ENCODE data around the gene CKB. TPM values are rescaled to one million over a fixed set of nuclear protein-coding genes. Genes with fewer than 3 reads are reported as not detected.

Gene CKB
- total RNA-seq, 2 donors from 2014 or later = 354 to 709 TPM

DNA sequence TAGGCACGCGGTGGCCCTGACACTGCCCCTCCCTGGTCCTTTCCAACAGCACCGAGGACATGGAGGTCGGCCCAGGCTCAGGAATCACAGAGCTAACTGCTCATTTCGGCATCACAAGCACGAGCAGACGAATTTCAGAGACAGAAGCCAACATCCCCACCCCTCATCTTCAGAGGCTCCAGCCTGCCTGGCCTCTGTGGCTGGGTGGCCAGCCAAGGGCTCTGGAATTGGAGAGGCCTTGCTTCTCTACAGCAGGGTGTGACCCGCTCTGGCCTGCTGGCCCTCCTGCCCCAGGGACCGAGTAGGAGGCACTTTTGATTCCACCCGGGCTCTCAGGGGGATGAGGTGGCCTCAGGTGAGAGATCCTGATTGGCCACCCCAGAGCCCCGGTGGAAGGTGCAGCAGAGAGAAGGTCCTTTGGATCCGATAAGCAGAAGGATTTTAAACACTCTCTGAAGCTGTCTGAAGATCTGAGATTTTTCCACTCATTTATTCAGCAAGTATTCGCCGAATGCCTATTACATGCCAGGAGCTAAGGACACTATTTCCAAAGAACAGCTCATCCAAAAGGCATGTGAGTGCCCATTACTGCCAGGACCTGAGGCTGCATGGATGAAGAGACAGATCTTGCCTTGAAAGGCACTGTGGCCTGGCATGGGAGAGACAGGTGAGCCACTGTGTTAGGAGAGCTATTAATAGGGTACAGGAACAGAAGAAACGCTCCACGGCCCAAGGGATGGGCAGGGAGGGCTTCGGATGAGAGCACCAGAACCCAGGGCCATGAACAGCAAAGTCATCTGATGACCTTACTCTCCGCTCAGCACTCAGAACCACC, 29.6 kb upstream of the CKB start:
- peak; percentile 88 for DNase-seq (ENCODE audit: low spot score)
- intact Hi-C loops (cut with DNase I) = loop anchor here in 1 of 2 donors (5.0 kb wide), 1 partner anchor 35 kb away; no protein-coding TSS in a partner anchor

DNA sequence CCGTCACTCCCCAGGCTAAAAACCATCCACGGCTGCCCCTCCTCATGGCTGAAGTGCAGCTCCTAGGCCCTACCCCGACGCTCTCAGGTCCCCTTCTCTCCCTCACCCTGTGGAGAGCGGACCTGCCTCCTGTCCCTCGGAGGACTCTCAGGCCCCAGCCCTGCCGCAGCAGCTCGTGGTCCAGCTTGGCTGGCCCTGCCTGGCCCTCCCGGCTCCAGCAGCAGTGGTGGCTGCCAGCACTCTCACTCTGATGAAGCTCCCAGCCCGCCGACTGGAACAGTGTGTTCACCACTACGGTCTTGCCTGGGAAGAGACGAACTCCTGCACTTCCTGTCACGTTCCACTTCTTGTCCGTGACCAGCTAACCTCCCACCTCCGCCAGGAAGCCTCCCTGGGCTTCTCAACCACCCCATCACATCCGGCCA, 28.7 kb upstream of the CKB start:
- intact Hi-C loops (cut with DNase I) = loop anchor here in 1 of 2 donors (5.0 kb wide), 1 partner anchor 34 kb away; no protein-coding TSS in a partner anchor
- DNase-seq (ENCODE audit: low spot score) = peak; percentile 93

DNA sequence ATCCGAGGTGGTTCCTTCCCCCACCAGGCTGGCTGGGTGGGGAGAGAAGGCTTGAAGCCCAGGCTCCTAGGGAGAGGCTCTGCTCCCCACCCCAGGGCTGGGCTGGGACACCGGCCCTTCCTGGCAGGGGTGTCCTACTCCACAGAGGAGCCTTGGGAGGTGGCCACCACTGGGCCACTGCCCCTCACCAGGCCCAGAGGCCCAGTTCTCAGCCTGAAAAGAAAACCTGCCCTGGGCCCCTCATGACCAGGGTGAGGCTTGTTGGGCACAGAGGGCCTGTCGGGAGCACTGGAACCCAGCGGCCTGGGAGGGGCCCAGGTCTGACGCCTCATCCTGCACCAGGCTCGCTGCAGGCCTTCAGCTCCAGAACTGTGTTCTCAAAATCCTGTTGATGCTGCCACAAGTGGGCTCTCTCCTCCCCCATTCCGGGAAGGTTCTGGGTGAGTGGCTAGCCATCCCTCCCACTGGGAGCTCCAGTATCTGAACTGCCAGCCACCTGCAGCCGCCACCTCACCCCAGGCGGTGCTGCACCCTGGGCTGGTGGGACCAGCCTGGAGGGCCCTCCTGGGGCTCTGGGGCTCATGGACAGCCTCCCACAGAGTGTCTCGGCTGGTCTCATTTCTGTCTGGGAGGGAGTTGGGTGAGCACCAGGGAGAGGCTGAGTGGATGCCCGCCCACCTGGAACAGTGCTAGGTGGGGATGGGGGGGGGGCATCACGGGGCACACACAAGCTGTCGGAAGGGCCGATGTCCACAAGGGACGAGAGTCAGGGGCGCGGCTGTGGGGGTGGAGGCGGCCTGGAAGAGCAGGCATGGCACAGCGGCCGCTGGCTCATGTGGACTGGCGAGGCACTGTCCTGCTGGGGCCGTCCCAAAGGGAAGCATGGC, 28.1 kb upstream of the CKB start:
- intact Hi-C loops (cut with DNase I) = loop anchor here in 1 of 2 donors (5.0 kb wide), 1 partner anchor 33 kb away; no protein-coding TSS in a partner anchor
- DNase-seq (ENCODE audit: low spot score) = peak; percentile 85

- peak; percentile 81 for DNase-seq (ENCODE audit: low spot score)
- intact Hi-C loops (cut with DNase I) = loop anchor here (5.0 kb wide), 2 partner anchors 32 to 47 kb away; no protein-coding TSS in a partner anchor
Measured at GRCh38 chr14:103549361-103550311, 27.0 kb upstream of the CKB start.

- peak; percentile 78 for DNase-seq (ENCODE audit: low spot score)
- intact Hi-C loops (cut with DNase I) = loop anchor here in 1 of 2 donors (5.0 kb wide), 1 partner anchor 46 kb away; no protein-coding TSS in a partner anchor
Measured at GRCh38 chr14:103548463-103549351, 26.1 kb upstream of the CKB start.

DNA sequence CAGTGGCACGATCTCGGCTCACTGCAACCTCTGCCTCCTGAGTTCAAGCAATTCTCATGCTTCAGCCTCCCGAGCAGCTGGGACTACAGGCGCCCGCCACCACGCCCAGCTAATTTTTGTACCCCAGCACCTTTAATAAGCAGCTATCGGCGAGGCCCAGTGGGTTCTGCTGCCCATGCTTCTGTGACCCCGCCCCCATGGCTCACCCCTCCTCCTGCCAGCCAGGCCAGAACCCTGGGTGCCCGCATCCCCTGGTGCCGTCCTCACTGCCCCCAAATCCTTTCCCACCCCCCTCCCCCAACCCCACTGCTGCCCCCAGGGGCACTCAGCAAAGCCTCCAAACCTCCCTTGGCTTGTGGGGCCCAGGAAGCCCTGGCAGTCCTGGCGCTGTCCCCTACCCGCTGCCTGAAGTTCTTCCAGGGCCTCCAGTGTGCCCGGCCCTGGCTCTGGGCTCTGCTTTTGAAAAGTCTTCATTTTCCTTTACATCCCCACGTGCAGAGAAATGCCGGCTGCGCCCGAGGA, 25.4 kb upstream of the CKB start:
- DNase-seq (ENCODE audit: low spot score) = peak; percentile 72

GRCh38 chr14:103547455-103547940, 24.9 kb upstream of the CKB start:
- intact Hi-C loops (cut with DNase I) = loop anchor here in 1 of 2 donors (2.0 to 5.0 kb wide), 2 partner anchors 29 to 45 kb away; no protein-coding TSS in a partner anchor
- peak; percentile 55 for DNase-seq (ENCODE audit: low spot score)

More for the DNA sequence above, 25.4 kb upstream of the CKB start:
- intact Hi-C loops (cut with DNase I) = loop anchor here in 1 of 2 donors (2.0 to 5.0 kb wide), 2 partner anchors 29 to 46 kb away; no protein-coding TSS in a partner anchor

DNA sequence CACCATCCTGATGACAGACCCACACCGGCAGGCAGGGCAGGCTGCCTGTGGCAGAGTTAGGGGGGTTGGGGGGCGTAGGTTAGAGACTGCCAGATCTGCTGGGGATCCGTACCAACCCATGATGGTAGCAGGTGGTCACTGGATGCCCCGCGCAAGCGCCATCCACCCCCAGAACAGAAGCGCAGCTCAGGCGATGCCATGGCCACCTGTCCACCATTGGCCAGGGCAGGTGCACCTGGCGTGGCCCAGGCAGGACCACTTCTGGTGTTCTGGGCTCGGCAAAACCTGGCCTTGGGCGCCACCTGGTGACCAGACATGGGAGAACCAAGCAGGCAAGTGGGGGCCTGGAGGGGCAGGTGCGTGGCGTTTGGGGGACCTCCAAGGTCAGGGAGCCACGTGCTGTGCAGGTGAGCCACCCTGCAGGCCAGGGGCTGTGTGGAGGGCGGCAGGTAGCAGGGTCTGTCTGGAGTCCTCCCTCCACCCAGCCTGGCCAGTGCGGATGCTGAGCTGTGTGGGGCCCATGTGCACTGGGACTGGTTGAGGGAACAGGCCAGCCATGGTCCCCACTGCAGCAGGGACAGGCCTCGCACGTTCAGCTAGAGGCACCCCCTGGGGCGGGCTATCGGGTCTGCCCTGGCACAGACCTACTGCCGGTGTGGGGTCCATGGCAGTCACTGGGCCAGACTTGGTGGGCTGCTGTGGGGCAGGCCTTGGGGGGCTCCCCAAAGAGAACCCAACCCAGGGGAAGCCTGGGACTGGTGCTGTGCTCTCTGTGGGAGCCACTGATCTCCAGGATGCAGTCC, 24.2 kb upstream of the CKB start:
- intact Hi-C loops (cut with DNase I) = loop anchor here in 1 of 2 donors (2.0 to 5.0 kb wide), 2 partner anchors 28 to 45 kb away; no protein-coding TSS in a partner anchor
- DNase-seq (ENCODE audit: low spot score) = peak; percentile 91

DNA sequence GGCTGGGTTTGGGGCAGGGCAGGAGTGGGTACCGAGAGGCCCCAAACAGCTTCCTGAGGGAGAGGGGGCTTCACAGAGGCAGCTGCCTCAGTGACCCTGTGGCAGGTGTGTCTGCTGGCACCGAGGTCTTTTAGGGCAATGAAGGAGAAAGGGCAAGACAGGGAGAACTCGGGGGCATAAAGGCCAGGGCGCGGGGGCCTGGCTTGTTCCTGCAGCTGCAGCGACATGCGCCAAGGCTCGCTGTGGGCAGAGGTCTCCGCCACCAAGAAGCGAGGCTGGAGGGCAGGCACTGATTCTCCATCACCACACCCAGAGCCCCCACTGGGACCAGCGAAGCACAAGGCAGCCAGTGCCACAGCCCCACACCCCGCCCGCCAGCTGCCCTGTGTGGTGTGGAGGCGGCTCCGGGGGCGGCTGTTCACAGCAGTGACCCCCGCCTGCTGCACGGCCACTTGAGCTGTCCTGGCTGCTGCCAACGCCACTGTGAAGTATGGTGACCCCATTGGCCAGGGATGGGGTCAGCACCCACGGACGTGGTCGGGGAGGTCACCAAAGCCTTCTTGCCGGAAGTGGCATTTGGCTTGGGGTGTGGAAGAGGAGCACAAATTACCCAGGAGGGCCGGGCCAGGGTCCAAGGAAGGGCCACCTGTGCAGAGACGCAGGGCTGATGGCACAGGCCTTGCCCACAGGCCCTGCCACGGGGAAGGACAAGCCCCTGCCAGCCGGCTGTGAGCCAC, 23.5 kb upstream of the CKB start:
- peak; percentile 80 for DNase-seq (ENCODE audit: low spot score)

DNA sequence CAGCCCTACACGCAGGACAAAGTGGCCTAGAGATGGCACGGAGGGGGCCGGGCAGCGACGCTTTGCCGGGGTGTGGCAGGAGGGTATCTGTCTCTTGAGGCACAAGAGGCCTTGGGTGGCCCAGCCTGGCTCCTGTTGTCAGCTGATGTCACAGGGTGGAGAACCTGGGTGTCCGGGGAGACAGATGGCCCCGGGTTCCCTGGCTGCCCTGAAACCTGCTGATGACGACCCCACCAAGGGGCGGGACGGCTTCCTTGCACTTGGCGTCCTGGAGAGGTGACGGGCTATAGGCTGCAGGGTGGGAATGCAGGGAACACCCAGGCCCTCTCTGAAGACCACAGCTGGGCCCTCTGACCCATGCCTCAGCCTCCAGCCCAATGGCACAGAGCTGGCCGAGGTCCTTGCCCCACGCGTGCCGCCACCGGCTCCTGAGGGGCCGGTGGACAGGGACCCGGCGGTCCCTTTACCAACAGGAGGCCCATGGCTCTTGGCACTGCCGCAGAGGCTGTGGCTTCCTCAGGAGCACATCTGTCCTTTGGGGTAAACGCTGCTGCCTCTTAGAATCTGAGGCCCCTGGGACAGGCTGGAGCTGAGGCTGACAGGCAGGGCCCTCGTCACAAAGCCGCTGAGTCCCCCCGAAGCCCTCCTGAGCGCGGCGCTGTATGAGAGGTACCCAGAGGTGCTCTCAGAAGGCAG, 22.7 kb upstream of the CKB start:
- intact Hi-C loops (cut with DNase I) = loop anchor here in 1 of 2 donors (5.0 kb wide), 1 partner anchor 43 kb away; no protein-coding TSS in a partner anchor
- DNase-seq (ENCODE audit: low spot score) = peak; percentile 75

More for the DNA sequence above, 23.5 kb upstream of the CKB start:
- intact Hi-C loops (cut with DNase I) = loop anchor here in 1 of 2 donors (2.0 to 5.0 kb wide), 2 partner anchors 27 to 44 kb away; no protein-coding TSS in a partner anchor

DNA sequence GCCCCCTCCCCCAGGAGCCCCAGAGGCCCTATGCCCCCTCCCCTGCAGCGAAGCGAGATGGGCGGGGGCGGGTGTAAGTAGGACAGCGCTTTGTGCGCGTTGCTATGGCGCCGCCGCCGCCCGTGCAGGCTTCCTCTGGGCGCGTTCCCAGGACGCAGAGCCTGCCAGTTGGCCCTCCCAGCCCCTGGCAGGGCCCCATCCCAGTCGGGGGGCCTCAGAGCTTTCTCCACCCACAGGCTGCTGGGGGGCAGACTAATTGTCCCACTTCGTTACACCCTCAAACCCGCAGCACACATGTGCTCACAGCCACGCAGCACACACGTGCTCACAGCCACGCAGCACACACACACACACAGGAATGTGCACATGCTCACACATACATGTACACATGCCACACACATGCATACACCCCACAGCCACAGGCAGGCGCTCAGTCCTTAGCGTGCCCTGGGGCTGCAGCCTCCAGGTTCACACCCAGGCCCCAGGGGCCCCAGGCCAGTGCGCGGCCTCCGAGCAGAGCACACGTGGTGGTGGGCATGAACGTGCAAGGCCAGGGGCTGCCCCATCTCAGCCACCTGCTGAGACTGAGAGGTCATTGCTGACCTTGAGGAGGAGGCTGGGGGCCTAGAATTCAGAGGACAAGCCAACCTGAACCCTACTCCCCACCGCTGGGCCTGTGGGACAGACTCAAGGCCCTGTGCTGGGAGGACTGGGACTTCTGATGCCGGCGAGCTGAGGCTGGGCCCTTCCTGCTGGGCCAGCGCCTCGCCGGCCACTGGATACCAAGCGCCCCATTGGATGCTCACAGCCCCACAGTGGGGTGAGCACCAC, 22.0 kb upstream of the CKB start:
- intact Hi-C loops (cut with DNase I) = loop anchor here in 1 of 2 donors (5.0 kb wide), 1 partner anchor 42 kb away; no protein-coding TSS in a partner anchor

GRCh38 chr14:103543721-103544387, 21.2 kb upstream of the CKB start:
- peak; percentile 84 for DNase-seq (ENCODE audit: low spot score)
- intact Hi-C loops (cut with DNase I) = no loop called here

More for the DNA sequence above, 22.0 kb upstream of the CKB start:
- DNase-seq (ENCODE audit: low spot score) = peak; percentile 88

- intact Hi-C loops (cut with DNase I) = no loop called here
- DNase-seq (ENCODE audit: low spot score) = peak; percentile 81
Measured at GRCh38 chr14:103543140-103543539, 20.5 kb upstream of the CKB start.

Data from posterior vena cava (tissue), 2 donors.